Measurements from ENCODE around the gene IER5L. TPM values are rescaled to one million over a fixed set of nuclear protein-coding genes. Genes with fewer than 3 reads are reported as not detected.
"Not testable (repeated sequence)": the region's sequence is repeated elsewhere in the genome, so short reads cannot be mapped to it uniquely, and the experiment has no call there.

Gene IER5L
- total RNA-seq, 1 donor from 2014 or later, result 37.5 TPM

- H3K4me1 Mint-ChIP-seq (ENCODE audit: unreplicated experiment), result peaks cover 10% of the 10 kb centered on the region
- no peak overlapping the region for H3K4me3 Mint-ChIP-seq
- no peak overlapping the region for H3K27ac Mint-ChIP-seq
- H3K36me3 Mint-ChIP-seq, result peaks cover 29% of the 10 kb centered on the region
- no peaks in the 10 kb centered on the region for H3K9me3 Mint-ChIP-seq
- TF ChIP-seq CTCF (conservative IDR thresholded peaks at IDR 0.05), result no peak
- DNase-seq (ENCODE audit: extremely low spot score, unreplicated experiment), result no peak
- no peaks in the 10 kb centered on the region for H3K27me3 Mint-ChIP-seq
Observed at GRCh38 chr9:129130791-129131190, 47.3 kb downstream of the IER5L start.

DNA sequence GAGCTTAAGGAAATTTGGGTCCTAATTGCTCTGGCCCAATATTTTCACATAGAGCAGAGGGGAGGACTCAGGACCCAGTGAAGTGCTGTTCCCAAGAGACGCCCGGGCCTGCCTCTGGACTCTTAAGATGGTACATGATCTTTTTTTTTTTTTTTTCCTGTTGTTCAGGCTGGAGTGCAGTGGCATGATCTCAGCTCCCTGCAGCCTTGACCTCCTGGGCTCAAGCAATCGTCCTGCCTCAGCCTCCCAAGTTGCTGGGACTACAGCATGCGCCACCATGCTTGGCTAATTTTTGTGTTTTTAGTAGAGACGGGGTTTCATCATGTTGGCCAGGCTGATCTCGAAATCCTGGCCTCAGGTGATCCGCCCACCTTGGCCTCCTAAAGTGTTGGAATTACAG, 47.8 kb downstream of the IER5L start:
- H3K27me3 Mint-ChIP-seq; H3K4me3 Mint-ChIP-seq; H3K27ac Mint-ChIP-seq; H3K4me1 Mint-ChIP-seq (ENCODE audit: unreplicated experiment); DNase-seq (ENCODE audit: extremely low spot score, unreplicated experiment); H3K9me3 Mint-ChIP-seq: not testable (repeated sequence)
- H3K36me3 Mint-ChIP-seq, result peaks cover 26% of the 10 kb centered on the region

- TF ChIP-seq CTCF (conservative IDR thresholded peaks at IDR 0.05), result no peak
- peaks cover 11% of the 10 kb centered on the region for H3K4me1 Mint-ChIP-seq (ENCODE audit: unreplicated experiment)
- peaks cover 27% of the 10 kb centered on the region for H3K36me3 Mint-ChIP-seq
- no peak overlapping the region for H3K27ac Mint-ChIP-seq
- no peaks in the 10 kb centered on the region for H3K9me3 Mint-ChIP-seq
- no peak overlapping the region for H3K4me3 Mint-ChIP-seq
- no peaks in the 10 kb centered on the region for H3K27me3 Mint-ChIP-seq
- DNase-seq (ENCODE audit: extremely low spot score, unreplicated experiment), result no peak
Observed at GRCh38 chr9:129128689-129129088, 49.4 kb downstream of the IER5L start.

GRCh38 chr9:129126749-129127618, 51.1 kb downstream of the IER5L start:
- H3K4me3 Mint-ChIP-seq, result no peak overlapping the region
- peaks cover 7% of the 10 kb centered on the region for H3K4me1 Mint-ChIP-seq (ENCODE audit: unreplicated experiment)
- DNase-seq (ENCODE audit: extremely low spot score, unreplicated experiment), result no peak
- no peaks in the 10 kb centered on the region for H3K27me3 Mint-ChIP-seq
- peak overlapping the region; percentile 55 for H3K27ac Mint-ChIP-seq
- no peak for TF ChIP-seq CTCF (conservative IDR thresholded peaks at IDR 0.05)
- H3K9me3 Mint-ChIP-seq, result no peaks in the 10 kb centered on the region
- peaks cover 23% of the 10 kb centered on the region for H3K36me3 Mint-ChIP-seq

Other genes with a start within 250 kb of the IER5L start
- gene DOLK, start 230.7 kb downstream of the IER5L start, total RNA-seq (ENCODE audit: low replicate concordance), result 18.8 and 21.6 TPM in 2 replicates
- 36.4 and 63.7 TPM in 2 replicates for gene NUP188, start 230.6 kb downstream of the IER5L start, total RNA-seq (ENCODE audit: low replicate concordance)
- 126 and 224 TPM in 2 replicates for gene SH3GLB2, start 149.9 kb downstream of the IER5L start, total RNA-seq (ENCODE audit: low replicate concordance)
- gene MIGA2, start 141.6 kb downstream of the IER5L start, total RNA-seq (ENCODE audit: low replicate concordance), result 38.4 and 41.6 TPM in 2 replicates
- 20.2 and 21.1 TPM in 2 replicates for gene DOLPP1, start 97.2 kb downstream of the IER5L start, total RNA-seq (ENCODE audit: low replicate concordance)
- 14.5 and 28.4 TPM in 2 replicates for gene CRAT, start 67.5 kb downstream of the IER5L start, total RNA-seq (ENCODE audit: low replicate concordance)
- 102 and 115 TPM in 2 replicates for gene PTPA, start 66.8 kb downstream of the IER5L start, total RNA-seq (ENCODE audit: low replicate concordance)